22Rv1 (cell line): ENCODE data around the gene KRTAP2-1.

Experiments used
- H3K27ac ChIP-seq: fragments of 450-650 bp; 2 replicates; pipeline ENCODE4 v1.5.1; 2017
- ZFX ChIP-seq: fragments of 450-650 bp; IDR thresholded peaks from 2 replicates; pipeline ENCODE4 v1.6.1; 2017; ENCODE audit warnings: antibody characterized with exemption, borderline replicate concordance
- TF ChIP-seq, protein P1 (sequence below): fragments of 450-650 bp; IDR thresholded peaks from 2 replicates; pipeline ENCODE4 v1.5.1; 2017; ENCODE audit warnings: mild to moderate bottlenecking

KRTAP2-1 gene

DNA sequence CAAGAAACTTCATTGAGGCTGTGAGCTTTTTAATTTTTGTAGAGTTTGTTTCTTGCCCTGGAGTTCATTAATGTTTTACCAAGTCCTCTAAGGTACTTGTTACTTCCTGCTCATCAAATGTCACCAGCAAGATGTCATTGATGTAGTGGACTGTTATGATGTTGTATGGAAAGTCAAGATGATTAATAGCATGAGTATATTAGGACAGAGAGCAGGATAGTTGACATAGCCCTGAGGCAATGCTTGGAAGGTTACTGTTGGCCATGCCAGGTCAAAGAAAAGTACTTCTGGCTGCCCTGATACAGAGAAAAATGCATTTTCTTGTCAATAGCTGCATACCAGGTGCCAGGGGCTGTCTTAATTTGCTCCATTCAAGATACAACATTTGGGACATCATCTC lies 26.8 kb downstream of the KRTAP2-1 start:
- no peak overlapping the region for H3K27ac ChIP-seq
- TF ChIP-seq, protein P1, sequence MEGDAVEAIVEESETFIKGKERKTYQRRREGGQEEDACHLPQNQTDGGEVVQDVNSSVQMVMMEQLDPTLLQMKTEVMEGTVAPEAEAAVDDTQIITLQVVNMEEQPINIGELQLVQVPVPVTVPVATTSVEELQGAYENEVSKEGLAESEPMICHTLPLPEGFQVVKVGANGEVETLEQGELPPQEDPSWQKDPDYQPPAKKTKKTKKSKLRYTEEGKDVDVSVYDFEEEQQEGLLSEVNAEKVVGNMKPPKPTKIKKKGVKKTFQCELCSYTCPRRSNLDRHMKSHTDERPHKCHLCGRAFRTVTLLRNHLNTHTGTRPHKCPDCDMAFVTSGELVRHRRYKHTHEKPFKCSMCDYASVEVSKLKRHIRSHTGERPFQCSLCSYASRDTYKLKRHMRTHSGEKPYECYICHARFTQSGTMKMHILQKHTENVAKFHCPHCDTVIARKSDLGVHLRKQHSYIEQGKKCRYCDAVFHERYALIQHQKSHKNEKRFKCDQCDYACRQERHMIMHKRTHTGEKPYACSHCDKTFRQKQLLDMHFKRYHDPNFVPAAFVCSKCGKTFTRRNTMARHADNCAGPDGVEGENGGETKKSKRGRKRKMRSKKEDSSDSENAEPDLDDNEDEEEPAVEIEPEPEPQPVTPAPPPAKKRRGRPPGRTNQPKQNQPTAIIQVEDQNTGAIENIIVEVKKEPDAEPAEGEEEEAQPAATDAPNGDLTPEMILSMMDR, result no peak
- no peak for TF ChIP-seq ZFX

DNA sequence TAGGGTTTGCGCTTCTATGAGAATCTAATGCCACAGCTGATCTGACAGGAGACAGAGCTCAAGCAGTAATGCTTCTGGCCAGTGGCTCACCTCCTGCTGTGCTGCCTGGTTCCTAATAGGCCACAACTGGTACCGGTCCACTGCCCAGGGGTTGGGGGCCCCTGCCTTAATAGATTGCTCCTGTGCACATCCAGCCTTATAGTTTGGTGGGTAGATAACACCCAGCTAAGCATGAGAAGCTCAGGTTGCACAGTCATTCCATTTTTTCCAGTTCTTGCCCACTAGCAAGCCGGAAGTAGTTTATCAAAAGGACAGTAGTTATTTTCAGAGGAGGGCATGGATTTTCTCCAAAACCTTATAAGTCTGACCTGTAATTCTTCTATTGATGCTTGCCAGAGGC lies 27.7 kb downstream of the KRTAP2-1 start:
- no peak overlapping the region for H3K27ac ChIP-seq
- no peak for TF ChIP-seq ZFX
- TF ChIP-seq, protein P1, result no peak

DNA sequence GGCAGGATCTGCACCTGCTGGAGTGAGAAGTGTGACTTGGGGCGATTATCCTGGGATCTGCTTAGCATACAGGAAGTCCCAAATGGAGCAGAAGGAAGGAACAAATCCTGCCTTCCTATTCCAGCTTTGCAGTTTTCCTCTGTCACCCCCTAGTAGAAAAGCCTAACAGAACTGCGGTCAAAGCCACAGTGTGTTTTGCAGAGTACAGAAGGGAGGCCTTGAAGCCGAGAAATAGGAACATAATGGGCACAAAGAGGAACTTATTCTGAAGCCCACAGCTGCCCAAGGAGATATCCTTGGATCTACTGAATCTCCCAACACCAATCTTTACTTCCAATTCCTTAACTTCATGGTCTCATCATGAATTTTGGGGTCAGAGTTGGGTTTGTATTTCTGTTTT lies 28.6 kb downstream of the KRTAP2-1 start:
- no peak overlapping the region for H3K27ac ChIP-seq

DNA sequence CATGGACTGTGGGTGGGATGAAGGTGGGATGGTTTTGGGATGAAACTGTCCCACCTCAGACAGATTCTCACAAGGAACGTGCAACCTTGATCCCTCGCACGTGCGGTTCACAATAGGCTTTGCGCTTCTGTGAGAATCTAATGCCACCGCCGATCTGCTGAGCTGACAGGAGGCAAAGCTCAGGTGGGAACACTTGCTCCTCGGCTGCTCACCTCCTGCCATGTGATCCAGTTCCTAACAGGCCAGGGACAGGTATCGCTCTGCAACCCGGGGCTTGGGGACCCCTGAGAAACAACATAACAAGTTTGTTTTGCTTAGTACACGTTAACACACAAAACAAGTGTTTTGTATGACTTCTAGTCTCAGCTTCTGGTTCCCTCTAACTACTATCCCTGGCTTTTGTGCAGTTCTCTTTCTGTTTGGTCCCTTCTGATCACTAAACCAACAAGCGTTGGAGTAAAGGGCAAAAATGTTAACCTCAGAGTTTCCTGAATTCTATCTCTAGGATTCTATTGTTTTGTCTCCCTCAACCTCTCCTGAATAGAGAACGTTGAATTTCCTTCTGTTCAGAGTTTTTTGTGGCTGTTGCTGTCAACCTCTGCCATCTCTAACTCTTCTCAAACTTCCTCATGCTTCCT lies 30.4 kb downstream of the KRTAP2-1 start:
- H3K27ac ChIP-seq, result no peak overlapping the region
- TF ChIP-seq, protein P1, result no peak
- no peak for TF ChIP-seq ZFX

More for the DNA sequence above, 28.6 kb downstream of the KRTAP2-1 start:
- no peak for TF ChIP-seq ZFX
- TF ChIP-seq, protein P1, result no peak

DNA sequence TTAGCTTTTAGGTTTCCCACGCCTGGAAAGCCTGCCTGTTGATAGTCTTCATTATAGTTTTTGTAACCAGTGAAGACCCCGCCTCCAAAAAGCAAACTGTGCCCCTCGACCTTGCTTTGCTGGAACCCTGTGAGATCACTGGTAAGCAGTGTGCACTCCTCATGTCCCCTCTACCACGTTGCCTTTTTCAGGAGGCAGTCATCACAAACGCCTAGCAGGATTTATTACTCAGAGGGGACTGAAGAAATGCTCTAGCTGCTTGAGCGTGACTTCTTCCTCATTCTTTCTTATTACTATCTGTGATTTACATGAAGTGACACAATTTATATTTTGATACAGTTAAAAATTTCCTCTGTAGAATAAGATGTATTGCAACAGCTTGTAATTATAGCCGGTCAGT lies 31.7 kb downstream of the KRTAP2-1 start:
- H3K27ac ChIP-seq, result no peak overlapping the region

DNA sequence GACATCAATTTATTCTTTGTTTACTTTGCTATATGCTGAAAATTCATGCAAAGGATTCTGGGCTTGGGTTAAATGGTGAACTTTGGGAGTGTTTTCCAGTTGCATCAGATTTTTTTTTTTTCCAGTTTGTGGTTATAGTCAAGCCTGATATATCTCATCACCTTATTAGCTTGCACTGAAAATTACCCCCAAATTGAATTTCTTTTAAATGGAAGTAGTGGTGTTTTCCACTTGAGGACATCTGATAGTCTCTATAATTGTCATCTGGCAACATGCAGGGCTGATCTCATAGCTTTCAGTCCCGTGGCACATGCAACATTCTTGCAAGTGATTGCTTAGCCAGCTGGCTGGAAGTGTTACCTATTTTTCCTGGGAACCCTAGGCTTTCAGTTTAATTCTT lies 33.5 kb downstream of the KRTAP2-1 start:
- no peak overlapping the region for H3K27ac ChIP-seq
- no peak for TF ChIP-seq ZFX
- TF ChIP-seq, protein P1, result no peak

More for the DNA sequence above, 31.7 kb downstream of the KRTAP2-1 start:
- TF ChIP-seq ZFX, result no peak
- TF ChIP-seq, protein P1, result no peak

DNA sequence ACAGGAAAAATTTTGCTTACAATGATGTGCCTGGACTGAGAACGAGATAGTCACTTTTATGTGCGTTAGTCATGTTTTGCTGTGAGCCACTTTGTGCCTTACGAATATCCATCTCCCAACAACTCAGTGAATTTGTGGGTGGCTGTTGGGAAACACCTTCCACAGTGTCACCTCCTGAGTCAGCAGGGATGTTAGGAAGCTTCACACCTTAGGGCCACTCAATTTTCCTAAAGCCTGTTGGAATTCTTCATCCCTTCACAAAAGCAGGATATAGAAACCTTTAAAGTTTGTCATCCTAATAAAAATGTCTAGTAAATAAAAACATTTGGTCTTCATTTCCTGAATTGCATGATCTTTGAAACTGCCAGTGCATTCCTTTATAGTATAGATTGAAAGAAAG lies 33.9 kb downstream of the KRTAP2-1 start:
- TF ChIP-seq, protein P1, result no peak
- TF ChIP-seq ZFX, result no peak
- H3K27ac ChIP-seq, result no peak overlapping the region
